HG03097 (cell line): ENCODE data around the gene MTLN.
"Not testable (repeated sequence)": the region's sequence is repeated elsewhere in the genome, so short reads cannot be mapped to it uniquely, and the experiment has no call there.

Experiments used
- ATAC-seq: cut with Tn5 transposase; IDR thresholded peaks from one replicate; pipeline ENCODE4 v1.9.1; 2021; ENCODE audit not compliant: unreplicated experiment, low FRiP score

Gene MTLN

GRCh38 chr2:110204408-110205385, 7.7 kb downstream of the MTLN start, which contains the start of gene NPHP1:
Gene NPHP1 (minus strand): TSS chr2:110205013. CDS start chr2:110204968, 45 bp downstream.
- ATAC-seq = peak; percentile 83

- no peak for ATAC-seq
These were observed 14.3 kb downstream of the MTLN start for GRCh38 chr2:110198016-110198415.

GRCh38 chr2:110197452-110197851, 14.9 kb downstream of the MTLN start:
- ATAC-seq = no peak

- not testable (repeated sequence) for ATAC-seq
These were observed 22.2 kb downstream of the MTLN start for GRCh38 chr2:110190169-110190568.

DNA sequence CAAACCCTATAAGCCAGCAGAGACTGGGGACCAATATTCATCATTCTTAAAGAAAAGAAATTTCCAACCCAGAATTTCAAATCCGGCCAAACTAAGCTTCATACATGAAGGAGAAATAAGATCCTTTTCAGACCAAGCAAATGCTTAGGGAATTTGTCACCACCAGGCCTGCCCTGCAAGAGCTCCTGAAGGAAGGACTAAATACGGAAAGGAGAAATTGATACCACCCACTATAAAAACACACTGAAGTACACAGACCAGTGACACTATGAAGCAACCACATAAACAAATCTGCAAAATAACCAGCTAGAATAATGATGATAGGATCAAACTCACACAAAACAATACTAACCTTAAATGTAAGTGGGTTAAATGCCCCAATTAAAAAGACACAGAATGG, 29.9 kb downstream of the MTLN start:
- ATAC-seq = no peak

GRCh38 chr2:110180036-110180435, 32.3 kb downstream of the MTLN start:
- no peak for ATAC-seq

GRCh38 chr2:110173523-110173922, 38.8 kb downstream of the MTLN start:
- ATAC-seq = no peak

- ATAC-seq = no peak
These were observed 39.8 kb downstream of the MTLN start for GRCh38 chr2:110172506-110172905.

GRCh38 chr2:110170102-110170501, 42.2 kb downstream of the MTLN start:
- no peak for ATAC-seq

GRCh38 chr2:110167326-110168000, 44.9 kb downstream of the MTLN start:
- ATAC-seq = no peak

- ATAC-seq = no peak
These were observed 46.1 kb downstream of the MTLN start for GRCh38 chr2:110166266-110166665.
